Measurements from ENCODE around the gene OR6F1.

GRCh38 chr1:247721222-247721621 lies 4.8 kb upstream of the OR6F1 start:
- TF ChIP-seq ZNF281 (CRISPR knock-in tag; IDR thresholded peaks at IDR 0.05) (no peak), CTCF (IDR thresholded peaks at IDR 0.05) (no peak), ZNF121 (CRISPR knock-in tag; IDR thresholded peaks at IDR 0.05) (no peak), ZNF317 (CRISPR knock-in tag; IDR thresholded peaks at IDR 0.05; ENCODE audit: borderline replicate concordance, low read depth) (no peak), TEAD4 (CRISPR knock-in tag; IDR thresholded peaks at IDR 0.05) (no peak), PREB (CRISPR knock-in tag; IDR thresholded peaks at IDR 0.05; ENCODE audit: borderline replicate concordance) (no peak), JUN (CRISPR knock-in tag; IDR thresholded peaks at IDR 0.05) (no peak), AFF4 (CRISPR knock-in tag; IDR thresholded peaks at IDR 0.05; ENCODE audit: borderline replicate concordance) (no peak), TCF7 (CRISPR knock-in tag; IDR thresholded peaks at IDR 0.05; ENCODE audit: low read depth) (no peak), MXD4 (CRISPR knock-in tag; IDR thresholded peaks at IDR 0.05; ENCODE audit: borderline replicate concordance) (no peak), CREB1 (CRISPR knock-in tag; IDR thresholded peaks at IDR 0.05) (no peak), USF2 (CRISPR knock-in tag; IDR thresholded peaks at IDR 0.05) (no peak)

Data from WTC11 (cell line).